Spinal cord (tissue), 10 donors: Measurements from ENCODE around the gene KIAA1217. TPM values are rescaled to one million over a fixed set of nuclear protein-coding genes. Genes with fewer than 3 reads are reported as not detected.

ENCODE experiments used
- DNase-seq, 6 donors: peaks; one replicate each; pipeline versions ENCODE4 v3.0.0 to v3.0.0-alpha.2; 2013 to 2015; ENCODE audit warnings: low spot score in 6 of 6, low read depth in 4 of 6
- H3K27ac ChIP-seq: one replicate; pipeline ENCODE4 v1.5.1; 2013; ENCODE audit warnings: low read depth, low read length, control low read depth
- H3K27me3 ChIP-seq: one replicate; pipeline ENCODE4 v1.6.1; 2013; ENCODE audit warnings: low read length; ENCODE audit not compliant: control insufficient read depth, insufficient read depth
- H3K36me3 ChIP-seq: one replicate; pipeline ENCODE4 v1.6.1; 2013; ENCODE audit warnings: low read length; ENCODE audit not compliant: control insufficient read depth, insufficient read depth
- H3K4me1 ChIP-seq: one replicate; pipeline ENCODE4 v1.6.1; 2013; ENCODE audit warnings: low read length; ENCODE audit not compliant: control insufficient read depth, insufficient read depth
- H3K4me3 ChIP-seq: one replicate; pipeline ENCODE4 v1.5.1; 2013; ENCODE audit warnings: low read depth, low read length, control low read depth
- H3K9me3 ChIP-seq: one replicate; pipeline ENCODE4 v1.6.1; 2013; ENCODE audit warnings: low read length; ENCODE audit not compliant: control insufficient read depth, insufficient read depth
- WGBS: methylation state at CpG from one replicate; pipeline ENCODE4 v1.1.5; 2013; ENCODE audit warnings: missing lambda C conversion rate; ENCODE audit not compliant: insufficient coverage; 5-methylcytosine and 5-hydroxymethylcytosine counted together
- polyA plus RNA-seq, 2 donors: library from polyadenylated mRNA; unstranded; fragments of 120-200 nt; gene quantifications; one replicate each; pipeline ENCODE4 v1.2.1, GENCODE V29; 2013; ENCODE audit not compliant: insufficient read length in 2 of 2
- total RNA-seq, 2 donors: library from RNA; depleted of rRNA in 1 of 2; stranded (reverse); fragments of 120-200 nt in 1 of 2; fragments of >200 nt in 1 of 2; gene quantifications; one replicate each; pipeline versions ENCODE4 v1.2.3 to v1.2.4, GENCODE V29; 2013 to 2014
- donor health status: healthy.

The KIAA1217 gene
- total and polyA plus RNA-seq, 4 donors = 8.7 to 26.7 (median 15.3) TPM

- no CpG with 5 or more reads among the region's 3 CpGs for WGBS
- DNase-seq = no peak
- Histone ChIP-seq H3K36me3 (no peaks in the 10 kb centered on the region), H3K4me3 (no peak overlapping the region), H3K27me3 (no peaks in the 10 kb centered on the region), H3K4me1 (no peaks in the 10 kb centered on the region), H3K27ac (no peak overlapping the region), H3K9me3 (no peaks in the 10 kb centered on the region)
These were observed 195.6 kb downstream of the KIAA1217 start for GRCh38 chr10:24404567-24404966.

- no peak for DNase-seq
These were observed 196.7 kb downstream of the KIAA1217 start for GRCh38 chr10:24405635-24406034.

GRCh38 chr10:24406809-24407483 is 198.0 kb downstream of the KIAA1217 start:
- H3K36me3 ChIP-seq = no peaks in the 10 kb centered on the region
- no peaks in the 10 kb centered on the region for H3K4me1 ChIP-seq
- WGBS = 80% methylated on average over 4 of the region's 12 CpGs
- no peaks in the 10 kb centered on the region for H3K27me3 ChIP-seq
- H3K27ac ChIP-seq = no peak overlapping the region
- H3K9me3 ChIP-seq = no peaks in the 10 kb centered on the region
- H3K4me3 ChIP-seq = no peak overlapping the region
- DNase-seq = no peak

More at GRCh38 chr10:24405635-24406034, 196.7 kb downstream of the KIAA1217 start:
- Histone ChIP-seq H3K9me3 (no peaks in the 10 kb centered on the region), H3K27me3 (no peaks in the 10 kb centered on the region), H3K36me3 (no peaks in the 10 kb centered on the region), H3K27ac (no peak overlapping the region), H3K4me1 (no peaks in the 10 kb centered on the region), H3K4me3 (no peak overlapping the region)
- WGBS = no CpG with 5 or more reads among the region's 1 CpG

GRCh38 chr10:24407928-24408327 is 199.0 kb downstream of the KIAA1217 start:
- Histone ChIP-seq H3K27ac (no peak overlapping the region), H3K27me3 (no peaks in the 10 kb centered on the region), H3K4me3 (no peak overlapping the region), H3K9me3 (no peaks in the 10 kb centered on the region), H3K4me1 (no peaks in the 10 kb centered on the region), H3K36me3 (no peaks in the 10 kb centered on the region)
- DNase-seq = no peak

- H3K4me1 ChIP-seq = no peaks in the 10 kb centered on the region
- WGBS = 87% methylated on average over 2 of the region's 2 CpGs
These were observed 199.4 kb downstream of the KIAA1217 start for GRCh38 chr10:24408365-24408764.

GRCh38 chr10:24414597-24414996 is 205.7 kb downstream of the KIAA1217 start:
- no peak overlapping the region for H3K27ac ChIP-seq
- WGBS = 100% methylated on average over 3 of the region's 6 CpGs

More at GRCh38 chr10:24408365-24408764, 199.4 kb downstream of the KIAA1217 start:
- Histone ChIP-seq H3K9me3 (no peaks in the 10 kb centered on the region), H3K27ac (no peak overlapping the region), H3K36me3 (no peaks in the 10 kb centered on the region), H3K4me3 (no peak overlapping the region), H3K27me3 (no peaks in the 10 kb centered on the region)
- no peak for DNase-seq

GRCh38 chr10:24415455-24416125 is 206.7 kb downstream of the KIAA1217 start:
- Histone ChIP-seq H3K4me3 (no peak overlapping the region), H3K27me3 (no peaks in the 10 kb centered on the region), H3K36me3 (no peaks in the 10 kb centered on the region), H3K4me1 (peaks cover 4% of the 10 kb centered on the region), H3K9me3 (no peaks in the 10 kb centered on the region), H3K27ac (peak overlapping the region; percentile 64)
- 63% methylated on average over 4 of the region's 5 CpGs for WGBS
- DNase-seq = peak in 2 of 6 donors; percentile 44 to 86

More at GRCh38 chr10:24414597-24414996, 205.7 kb downstream of the KIAA1217 start:
- no peaks in the 10 kb centered on the region for H3K9me3 ChIP-seq
- no peak overlapping the region for H3K4me3 ChIP-seq
- H3K4me1 ChIP-seq = peaks cover 4% of the 10 kb centered on the region
- no peaks in the 10 kb centered on the region for H3K27me3 ChIP-seq
- H3K36me3 ChIP-seq = no peaks in the 10 kb centered on the region
- no peak for DNase-seq

- no peaks in the 10 kb centered on the region for H3K27me3 ChIP-seq
- WGBS = 100% methylated on average over 2 of the region's 4 CpGs
- H3K9me3 ChIP-seq = no peaks in the 10 kb centered on the region
- no peak overlapping the region for H3K4me3 ChIP-seq
- peaks cover 4% of the 10 kb centered on the region for H3K4me1 ChIP-seq
- DNase-seq = no peak
- H3K36me3 ChIP-seq = no peaks in the 10 kb centered on the region
- H3K27ac ChIP-seq = peak overlapping the region; percentile 64
These were observed 207.3 kb downstream of the KIAA1217 start for GRCh38 chr10:24416248-24416647.

- Histone ChIP-seq H3K27me3 (no peaks in the 10 kb centered on the region), H3K4me1 (peaks cover 4% of the 10 kb centered on the region), H3K4me3 (no peak overlapping the region), H3K36me3 (no peaks in the 10 kb centered on the region), H3K27ac (no peak overlapping the region), H3K9me3 (no peaks in the 10 kb centered on the region)
- WGBS = 75% methylated on average over 6 of the region's 7 CpGs
- no peak for DNase-seq
These were observed 208.1 kb downstream of the KIAA1217 start for GRCh38 chr10:24417053-24417452.

GRCh38 chr10:24418532-24418931 is 209.6 kb downstream of the KIAA1217 start:
- Histone ChIP-seq H3K27me3 (no peaks in the 10 kb centered on the region), H3K9me3 (no peaks in the 10 kb centered on the region), H3K4me1 (peaks cover 4% of the 10 kb centered on the region), H3K27ac (no peak overlapping the region), H3K4me3 (no peak overlapping the region), H3K36me3 (no peaks in the 10 kb centered on the region)
- DNase-seq = no peak
- no CpG with 5 or more reads among the region's 4 CpGs for WGBS
